HCT116 (cell line): Measurements from ENCODE around the gene HSPA13. TPM values are rescaled to one million over a fixed set of nuclear protein-coding genes. Genes with fewer than 3 reads are reported as not detected.
"Not testable (repeated sequence)": the region's sequence is repeated elsewhere in the genome, so short reads cannot be mapped to it uniquely, and the experiment has no call there.

ENCODE experiments used
- ATAC-seq: fragments of 200-7000 bp; cut with Tn5 transposase; 2 replicates; pipeline ENCODE4 v1.9.1; 2020; ENCODE audit warnings: mild to moderate bottlenecking, moderate library complexity
- BruUV-seq: library from RNA; stranded (reverse); fragments of 400-500 nt; replicated peaks from 2 replicates; lab custom pipeline; 2021; lab: Mats Ljungman, UMichigan
- CTCF ChIA-PET: fragments of 300-600 bp; sonication (Branson Sonifier 250); formaldehyde crosslinking; loops from one replicate; lab custom pipeline; 2021; ENCODE audit warnings: antibody characterized with exemption; lab: Charles Lee
- POLR2A ChIA-PET: fragments of 300-600, 350-600 bp; sonication (Branson Sonifier 250); formaldehyde crosslinking; loops from one replicate; lab custom pipeline; 2021; ENCODE audit warnings: antibody characterized with exemption; lab: Charles Lee
- RAD21 ChIA-PET, 2 experiments: fragments of 300-600 bp; sonication (Branson Sonifier 250); formaldehyde crosslinking; loops; one replicate each; lab custom pipeline; 2023; ENCODE audit warnings: low total read pairs in 2 of 2; ENCODE audit not compliant: uncharacterized antibody in 2 of 2, unreplicated experiment in 2 of 2, low non-redundant PET in 1 of 2; lab: Charles Lee
- DNase-seq: peaks from one replicate; pipeline ENCODE4 v3.0.0-alpha.2; 2010; ENCODE audit warnings: low read depth, low spot score
- H2AFZ ChIP-seq: fragments of 200-600 bp; shearing (Covaris generic), sonication (generic); 2 replicates; pipeline ENCODE4 v1.6.1; 2017; ENCODE audit warnings: low read depth, mixed run types, mixed read lengths, antibody characterized with exemption, low read length; ENCODE audit not compliant: poor library complexity, severe bottlenecking
- H3K27ac ChIP-seq: 2 replicates; pipeline ENCODE4 v1.5.1; 2012; ENCODE audit warnings: low read depth, low read length
- H3K27me3 ChIP-seq: fragments of 200-600 bp; sonication (generic); 2 replicates; pipeline ENCODE4 v1.6.1; 2016; ENCODE audit warnings: mixed run types, low read length, mixed read lengths; ENCODE audit not compliant: insufficient read depth
- H3K36me3 ChIP-seq, 2 experiments: fragments of 200-500 bp in 1 of 2; fragments of 200-600 bp in 1 of 2; sonication (Bioruptor generic) in 1 of 2; sonication (generic) in 1 of 2; 2 replicates each; pipeline versions ENCODE4 v1.5.1 to v1.6.1; 2014 to 2016; ENCODE audit warnings: low read length in 2 of 2, inconsistent platforms in 1 of 2, mixed read lengths in 1 of 2, mixed run types in 1 of 2; ENCODE audit not compliant: insufficient read depth in 2 of 2, control insufficient read depth in 1 of 2
- H3K4me1 ChIP-seq, 2 experiments: fragments of 200-600 bp in 1 of 2; sonication (generic) in 1 of 2; 2 replicates each; pipeline versions ENCODE4 v1.5.1 to v1.6.1; 2012 to 2017; ENCODE audit warnings: low read length in 2 of 2, inconsistent platforms in 1 of 2, mild to moderate bottlenecking in 1 of 2, mixed read lengths in 1 of 2, mixed run types in 1 of 2, moderate library complexity in 1 of 2; ENCODE audit not compliant: insufficient read depth in 2 of 2, control insufficient read depth in 1 of 2
- H3K4me2 ChIP-seq: fragments of 200-600 bp; sonication (generic); 2 replicates; pipeline ENCODE4 v1.6.1; 2017; ENCODE audit warnings: mixed run types, low read length, mixed read lengths
- H3K4me3 ChIP-seq, 2 experiments: fragments of 200-600 bp in 1 of 2; sonication (generic) in 1 of 2; replicated peaks in 1 of 2; 2 replicates each; pipeline ENCODE4 v1.5.1; 2011 to 2016; ENCODE audit warnings: low read length in 2 of 2, control low read depth in 1 of 2, low read depth in 1 of 2, mild to moderate bottlenecking in 1 of 2, mixed read lengths in 1 of 2, mixed run types in 1 of 2
- H3K79me2 ChIP-seq: fragments of 200-600 bp; sonication (generic); 2 replicates; pipeline ENCODE4 v1.6.1; 2017; ENCODE audit warnings: mild to moderate bottlenecking, mixed run types, low read length, moderate library complexity, mixed read lengths; ENCODE audit not compliant: insufficient read depth
- H3K9ac ChIP-seq: fragments of 200-600 bp; sonication (generic); 2 replicates; pipeline ENCODE4 v1.6.1; 2016; ENCODE audit warnings: low read length, mixed read lengths
- H3K9me2 ChIP-seq: fragments of 200-600 bp; sonication (generic), shearing (Covaris generic); 2 replicates; pipeline ENCODE4 v1.6.1; 2017; ENCODE audit warnings: mixed run types, mild to moderate bottlenecking, moderate library complexity; ENCODE audit not compliant: insufficient read depth
- H3K9me3 ChIP-seq, 2 experiments: fragments of 200-500 bp in 1 of 2; fragments of 200-600 bp in 1 of 2; sonication (Bioruptor generic) in 1 of 2; sonication (generic) in 1 of 2; 2 replicates each; pipeline ENCODE4 v1.6.1; 2014 to 2017; ENCODE audit warnings: low read length in 2 of 2, mixed read lengths in 2 of 2, inconsistent platforms in 1 of 2, low read depth in 1 of 2, mild to moderate bottlenecking in 1 of 2, mixed run types in 1 of 2, moderate library complexity in 1 of 2; ENCODE audit not compliant: control insufficient read depth in 1 of 2, insufficient read depth in 1 of 2
- H4K20me1 ChIP-seq: fragments of 200-600 bp; sonication (generic), shearing (Covaris generic); 2 replicates; pipeline ENCODE4 v1.6.1; 2017; ENCODE audit warnings: mixed run types, mild to moderate bottlenecking, moderate library complexity; ENCODE audit not compliant: insufficient read depth
- CBX3 ChIP-seq: IDR thresholded peaks from 2 replicates; pipeline ENCODE4 v1.6.1; 2012; ENCODE audit warnings: low read depth
- CEBPB ChIP-seq: IDR thresholded peaks from 2 replicates; pipeline ENCODE4 v1.6.1; 2012; ENCODE audit warnings: low read depth
- EGR1 ChIP-seq: IDR thresholded peaks from 2 replicates; pipeline ENCODE4 v1.6.1; 2012; ENCODE audit warnings: low read depth
- ELF1 ChIP-seq: IDR thresholded peaks from 2 replicates; pipeline ENCODE4 v1.6.1; 2012; ENCODE audit warnings: low read depth, borderline replicate concordance
- EZH2 ChIP-seq: fragments of 200-600 bp; sonication (generic); IDR thresholded peaks from 2 replicates; pipeline ENCODE4 v1.6.1; 2017; ENCODE audit warnings: antibody characterized with exemption, mixed run types
- JUND ChIP-seq: IDR thresholded peaks from 2 replicates; pipeline ENCODE4 v1.6.1; 2012
- POLR2A ChIP-seq: IDR thresholded peaks from 2 replicates; pipeline ENCODE4 v1.7.0; 2011; ENCODE audit warnings: borderline replicate concordance; ENCODE audit not compliant: insufficient read depth, insufficient read length; ENCODE audit errors: extremely low read depth
- RAD21 ChIP-seq: IDR thresholded peaks from 2 replicates; pipeline ENCODE4 v1.6.1; 2012; ENCODE audit warnings: low read depth, mild to moderate bottlenecking
- YY1 ChIP-seq: IDR thresholded peaks from 2 replicates; pipeline ENCODE4 v1.6.1; 2011; ENCODE audit warnings: low read length, low read depth, moderate library complexity, mild to moderate bottlenecking; ENCODE audit not compliant: insufficient replicate concordance; ENCODE audit errors: extremely low read depth
- ZFX ChIP-seq: fragments of 450-650 bp; IDR thresholded peaks from 2 replicates; pipeline ENCODE4 v1.6.1; 2017
- ZNF274 ChIP-seq: fragments of 200-500 bp; sonication (Bioruptor generic); IDR thresholded peaks from 2 replicates; pipeline ENCODE4 v1.6.1; 2014; ENCODE audit warnings: mild to moderate bottlenecking, low read depth, low read length, inconsistent platforms
- intact Hi-C: fragments of 100-400 bp; cut with micrococcal nuclease; formaldehyde crosslinking; loops from 2 replicates; pipeline ENCODE4 v1.10.0; 2022
- total RNA-seq: library from RNA; stranded (reverse); gene quantifications from one replicate; pipeline ENCODE4 v1.2.1, GENCODE V29; 2021; ENCODE audit not compliant: unreplicated experiment
- TF ChIP-seq, protein P1 (sequence below): IDR thresholded peaks from 2 replicates; pipeline ENCODE4 v1.6.1; 2012

HSPA13 gene
- total RNA-seq, 1 experiment from 2014 or later = 32.7 TPM

DNA sequence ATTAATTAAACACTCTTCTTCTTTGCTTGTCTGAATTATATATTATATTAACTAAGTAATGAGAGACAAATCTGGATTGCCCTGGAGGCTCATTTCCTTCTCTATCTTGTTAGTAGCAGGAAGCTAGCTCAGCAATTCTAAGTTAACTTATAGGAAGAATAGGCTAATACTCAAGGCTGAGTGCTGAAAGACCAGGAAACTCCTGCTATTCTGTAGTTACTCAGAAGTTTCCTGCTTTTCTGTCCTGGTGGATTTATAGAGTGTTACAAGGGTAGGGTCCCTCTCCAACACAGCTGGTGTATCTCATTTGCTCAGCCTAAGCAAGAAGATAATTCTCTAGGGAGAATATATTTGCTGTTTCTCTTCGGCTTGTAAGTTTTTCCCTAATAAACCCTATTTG, 29.2 kb downstream of the HSPA13 start:
- Histone ChIP-seq H3K9me3 (no peaks in the 10 kb centered on the region), H3K4me2 (no peak overlapping the region), H3K4me1 (no peaks in the 10 kb centered on the region), H4K20me1 (no peaks in the 10 kb centered on the region), H3K27ac (no peak overlapping the region), H3K9ac (no peak overlapping the region), H2AFZ (no peak overlapping the region), H3K79me2 (no peaks in the 10 kb centered on the region), H3K27me3 (no peaks in the 10 kb centered on the region), H3K36me3 (no peaks in the 10 kb centered on the region), H3K9me2 (no peaks in the 10 kb centered on the region), H3K4me3 (no peak overlapping the region)
- DNase-seq (no peak), ATAC-seq (no peak)
- ChIA-PET POLR2A (no interaction called here), RAD21 (no interaction called here), CTCF (no interaction called here)
- no TSS peak for BruUV-seq
- intact Hi-C loops = no loop called here
- TF ChIP-seq ELF1 (no peak), ZFX (no peak), EGR1 (no peak), ZNF274 (no peak)

DNA sequence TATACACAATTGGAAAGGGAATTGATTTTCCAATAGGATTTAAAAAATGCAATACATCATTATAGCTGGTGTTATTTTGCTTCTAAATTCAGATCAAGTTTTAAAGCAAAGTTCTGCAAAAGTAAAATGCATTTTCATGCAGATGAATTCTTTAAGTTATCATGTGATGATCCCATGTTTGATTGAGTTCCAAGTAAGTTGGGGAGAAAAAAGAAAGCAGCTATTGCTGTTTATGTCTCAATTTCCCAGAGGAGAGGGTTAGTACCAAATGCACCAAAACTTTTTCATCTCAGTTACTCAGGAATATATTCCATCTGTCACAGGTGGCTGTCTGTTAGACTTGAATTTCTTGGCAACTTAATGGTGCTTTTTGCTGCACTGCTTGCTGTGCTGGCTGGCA, 29.7 kb downstream of the HSPA13 start:
- H3K27me3 ChIP-seq = no peaks in the 10 kb centered on the region
- no peak overlapping the region for H3K4me3 ChIP-seq
- ATAC-seq = no peak
- no peaks in the 10 kb centered on the region for H3K9me2 ChIP-seq
- RAD21 ChIA-PET = no interaction called here
- no peak overlapping the region for H3K27ac ChIP-seq
- H3K4me1 ChIP-seq = no peaks in the 10 kb centered on the region
- POLR2A ChIA-PET = no interaction called here
- no TSS peak for BruUV-seq
- DNase-seq = no peak
- no peak for TF ChIP-seq ZFX
- no peak for TF ChIP-seq ZNF274
- TF ChIP-seq CBX3 = no peak
- no peak for TF ChIP-seq YY1
- TF ChIP-seq POLR2A = no peak
- TF ChIP-seq EZH2 = no peak
- TF ChIP-seq JUND = no peak
- TF ChIP-seq RAD21 = no peak
- TF ChIP-seq CEBPB = no peak
- TF ChIP-seq, protein P1, sequence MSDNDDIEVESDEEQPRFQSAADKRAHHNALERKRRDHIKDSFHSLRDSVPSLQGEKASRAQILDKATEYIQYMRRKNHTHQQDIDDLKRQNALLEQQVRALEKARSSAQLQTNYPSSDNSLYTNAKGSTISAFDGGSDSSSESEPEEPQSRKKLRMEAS = no peak
- CTCF ChIA-PET = no interaction called here
- H3K79me2 ChIP-seq = no peaks in the 10 kb centered on the region
- H3K9ac ChIP-seq = no peak overlapping the region
- H3K4me2 ChIP-seq = no peak overlapping the region
- no peak overlapping the region for H2AFZ ChIP-seq
- no peaks in the 10 kb centered on the region for H4K20me1 ChIP-seq
- H3K9me3 ChIP-seq = no peaks in the 10 kb centered on the region
- intact Hi-C loops = no loop called here
- H3K36me3 ChIP-seq = no peaks in the 10 kb centered on the region

DNA sequence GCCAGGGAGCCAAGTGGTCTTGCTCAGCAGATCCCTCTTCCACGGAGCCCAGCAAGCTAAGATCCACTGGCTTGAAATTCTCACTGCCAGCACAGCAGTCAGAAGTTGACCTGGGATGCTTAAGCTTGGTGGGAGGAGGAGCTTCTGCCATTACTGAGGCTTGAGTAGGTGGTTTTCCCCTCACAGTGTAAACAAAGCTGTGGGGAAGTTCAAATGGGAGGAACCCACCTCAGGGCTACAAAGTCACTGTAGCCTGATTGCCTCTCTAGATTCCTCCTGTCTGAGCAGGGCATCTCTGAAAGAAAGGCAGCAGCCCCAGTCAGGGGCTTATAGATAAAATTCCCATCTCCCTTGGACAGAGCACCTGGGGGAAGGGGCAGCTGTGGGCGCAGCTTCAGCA, 55.6 kb downstream of the HSPA13 start:
- H3K4me3 ChIP-seq, H3K27ac ChIP-seq, H3K27me3 ChIP-seq, H3K9me2 ChIP-seq, DNase-seq, BruUV-seq, H4K20me1 ChIP-seq, H3K79me2 ChIP-seq, RAD21 ChIA-PET, H3K36me3 ChIP-seq, POLR2A ChIA-PET, H3K9me3 ChIP-seq, H3K9ac ChIP-seq, H2AFZ ChIP-seq, ATAC-seq, CTCF ChIA-PET, H3K4me1 ChIP-seq, H3K4me2 ChIP-seq: not testable (repeated sequence)
- intact Hi-C loops = loop anchor here (10.0 kb wide), 1 partner anchor 107 kb away; no protein-coding TSS in a partner anchor
